ENCODE data around the gene FNBP1L. TPM values are rescaled to one million over a fixed set of nuclear protein-coding genes. Genes with fewer than 3 reads are reported as not detected.

The FNBP1L gene
- polyA plus RNA-seq, 1 donor (not counting 4 experiments of a cell fraction or from before 2014, with no cell fraction given) = 22.9 TPM

- no peak for DNase-seq (ENCODE audit: low read depth, low spot score)
- Histone ChIP-seq H4K20me1 (ENCODE audit: control insufficient read depth, extremely low read depth, insufficient read depth, low read length) (peaks cover 88% of the 10 kb centered on the region), H2AFZ (ENCODE audit: control insufficient read depth, low read length) (no peak overlapping the region), H3K27me3 (ENCODE audit: control insufficient read depth, extremely low read depth, insufficient read depth, low read length) (no peaks in the 10 kb centered on the region), H3K9ac (ENCODE audit: control insufficient read depth, extremely low read depth, insufficient read depth, low read length) (no peak overlapping the region), H3K4me3 (ENCODE audit: control insufficient read depth in 2 of 3, extremely low read depth in 1 of 3, insufficient read depth in 2 of 3, low read depth in 1 of 3, low read length in 3 of 3) (no peak overlapping the region), H3K4me1 (ENCODE audit: control insufficient read depth, extremely low read depth, insufficient read depth, low read length) (peaks cover 78% of the 10 kb centered on the region), H3K27ac (ENCODE audit: control insufficient read depth, insufficient read depth, low read length) (peak overlapping the region; percentile 39), H3K9me1 (ENCODE audit: control insufficient read depth, extremely low read depth, insufficient read depth, low read length) (peaks cover 36% of the 10 kb centered on the region), H3K4me2 (ENCODE audit: control insufficient read depth, extremely low read depth, insufficient read depth, low read depth, low read length) (no peak overlapping the region), H3K9me3 (ENCODE audit: control insufficient read depth, low read depth, low read length) (no peaks in the 10 kb centered on the region), H3K79me2 (ENCODE audit: control insufficient read depth, insufficient read depth, low read length) (peaks cover 96% of the 10 kb centered on the region), H3K36me3 (ENCODE audit: control insufficient read depth in 2 of 2, extremely low read depth in 1 of 2, insufficient read depth in 2 of 2, low read length in 2 of 2) (peaks cover 17 to 51% of the 10 kb centered on the region in 2 experiments)
- TF ChIP-seq EZH2 (IDR thresholded peaks at IDR 0.05; ENCODE audit: low read length) (no peak), CTCF (optimal IDR thresholded peaks at IDR 0.05 in 1 of 3, IDR thresholded peaks at IDR 0.05 in 1 of 3, conservative IDR thresholded peaks at IDR 0.05 in 1 of 3; ENCODE audit: extremely low read depth in 1 of 3, insufficient read depth in 2 of 3, low read length in 3 of 3) (no peak)
- FAIRE-seq = no peak
- dilution Hi-C loops (cut with MboI; ENCODE audit: extremely low pct_ligation_motif_present, low sequenced_read_pairs) = no loop called here
Observed at GRCh38 chr1:93595266-93595665, 147.3 kb downstream of the FNBP1L start.

- no peak for TF ChIP-seq EZH2 (IDR thresholded peaks at IDR 0.05; ENCODE audit: low read length)
- no peak for TF ChIP-seq CTCF (optimal IDR thresholded peaks at IDR 0.05 in 1 of 3, IDR thresholded peaks at IDR 0.05 in 1 of 3, conservative IDR thresholded peaks at IDR 0.05 in 1 of 3; ENCODE audit: extremely low read depth in 1 of 3, insufficient read depth in 2 of 3, low read length in 3 of 3)
- Histone ChIP-seq H3K4me3 (ENCODE audit: control insufficient read depth in 2 of 3, extremely low read depth in 1 of 3, insufficient read depth in 2 of 3, low read depth in 1 of 3, low read length in 3 of 3) (no peak overlapping the region), H3K4me2 (ENCODE audit: control insufficient read depth, extremely low read depth, insufficient read depth, low read depth, low read length) (no peak overlapping the region), H3K9ac (ENCODE audit: control insufficient read depth, extremely low read depth, insufficient read depth, low read length) (no peak overlapping the region), H3K9me3 (ENCODE audit: control insufficient read depth, low read depth, low read length) (no peaks in the 10 kb centered on the region), H3K27ac (ENCODE audit: control insufficient read depth, insufficient read depth, low read length) (peak overlapping the region; percentile 29), H3K27me3 (ENCODE audit: control insufficient read depth, extremely low read depth, insufficient read depth, low read length) (no peaks in the 10 kb centered on the region), H4K20me1 (ENCODE audit: control insufficient read depth, extremely low read depth, insufficient read depth, low read length) (peaks cover 92% of the 10 kb centered on the region), H3K4me1 (ENCODE audit: control insufficient read depth, extremely low read depth, insufficient read depth, low read length) (peaks cover 82% of the 10 kb centered on the region), H3K79me2 (ENCODE audit: control insufficient read depth, insufficient read depth, low read length) (peaks cover 96% of the 10 kb centered on the region), H3K36me3 (ENCODE audit: control insufficient read depth in 2 of 2, extremely low read depth in 1 of 2, insufficient read depth in 2 of 2, low read length in 2 of 2) (peaks cover 17 to 50% of the 10 kb centered on the region in 2 experiments), H2AFZ (ENCODE audit: control insufficient read depth, low read length) (no peak overlapping the region), H3K9me1 (ENCODE audit: control insufficient read depth, extremely low read depth, insufficient read depth, low read length) (peaks cover 40% of the 10 kb centered on the region)
- peak; percentile 29 for FAIRE-seq
- DNase-seq (ENCODE audit: low read depth, low spot score) = no peak
- dilution Hi-C loops (cut with MboI; ENCODE audit: extremely low pct_ligation_motif_present, low sequenced_read_pairs) = no loop called here
Observed at GRCh38 chr1:93595743-93596142, 147.8 kb downstream of the FNBP1L start.
